Measurements from ENCODE around the gene NFKB2.

NFKB2 gene

DNA sequence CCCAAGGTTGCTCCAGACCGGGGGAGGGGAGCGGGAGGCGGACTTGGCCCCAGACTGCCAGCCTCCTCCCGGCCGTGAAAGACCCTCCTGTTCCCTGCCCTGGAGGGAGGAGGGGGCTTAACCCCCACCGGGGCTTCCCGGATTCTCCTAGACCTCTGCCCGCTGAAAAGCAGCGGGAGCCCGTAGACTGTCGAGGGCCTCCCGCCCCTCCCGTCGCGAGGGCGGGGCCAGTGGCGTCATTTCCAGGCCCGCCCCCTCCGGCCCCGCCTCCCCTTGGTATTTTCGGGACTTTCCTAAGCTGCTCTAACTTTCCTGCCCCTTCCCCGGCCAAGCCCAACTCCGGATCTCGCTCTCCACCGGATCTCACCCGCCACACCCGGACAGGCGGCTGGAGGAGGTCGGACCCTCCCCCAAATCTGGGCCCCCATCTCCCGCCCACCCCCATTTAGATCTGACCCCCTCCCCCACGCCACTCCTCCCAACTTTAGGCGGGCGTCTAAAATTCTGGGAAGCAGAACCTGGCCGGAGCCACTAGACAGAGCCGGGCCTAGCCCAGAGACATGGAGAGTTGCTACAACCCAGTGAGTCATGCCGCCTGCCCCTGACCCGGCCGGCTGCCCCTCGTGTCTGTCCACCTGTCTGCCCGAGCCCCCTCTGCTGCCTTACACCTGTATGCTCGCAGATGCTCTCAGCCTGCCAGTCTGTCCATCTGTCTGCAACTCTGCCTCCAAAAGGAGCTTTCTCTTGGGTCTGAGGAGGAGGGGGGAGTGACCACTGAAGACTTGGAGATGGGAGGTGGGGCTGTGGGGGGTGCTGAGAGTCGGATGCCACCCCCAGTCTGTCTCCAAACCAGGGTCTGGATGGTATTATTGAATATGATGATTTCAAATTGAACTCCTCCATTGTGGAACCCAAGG lies at the start of gene NFKB2:
TSS of gene NFKB2 (plus strand) at position 306 of the 917 bp plus-strand sequence. CDS start at position 561, 255 bp downstream.
- peak; percentile 96 for DNase-seq

DNA sequence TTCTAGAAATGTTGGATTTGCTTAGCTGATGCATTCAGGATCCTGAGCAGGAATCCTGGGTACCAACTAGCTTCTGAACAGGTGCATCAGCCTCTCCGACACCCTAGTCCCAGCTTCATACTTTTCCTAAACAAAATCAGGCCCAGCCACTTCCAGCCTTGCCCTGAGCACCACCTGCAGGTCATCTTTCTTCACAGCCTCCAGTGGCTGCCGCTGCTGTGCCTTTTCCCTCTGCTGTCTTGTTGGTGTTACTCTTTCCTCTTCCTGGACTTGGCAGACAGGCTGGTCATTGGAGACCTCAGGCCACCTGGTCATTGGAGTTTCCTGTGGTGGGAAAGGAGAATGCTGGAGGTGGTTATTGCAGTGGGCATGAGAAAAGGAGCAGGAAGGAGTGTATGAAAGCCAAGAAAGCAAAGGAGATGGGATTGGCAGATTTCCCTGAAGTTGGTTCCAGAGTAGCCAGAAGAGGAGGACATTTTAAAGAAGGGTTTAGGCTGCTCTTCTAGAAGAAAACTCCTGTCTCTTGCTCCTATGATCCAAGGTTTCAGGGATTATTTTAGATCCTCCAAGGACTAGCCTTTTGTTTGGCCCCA lies 48.2 kb upstream of the NFKB2 start:
- DNase-seq, result no peak

DNA sequence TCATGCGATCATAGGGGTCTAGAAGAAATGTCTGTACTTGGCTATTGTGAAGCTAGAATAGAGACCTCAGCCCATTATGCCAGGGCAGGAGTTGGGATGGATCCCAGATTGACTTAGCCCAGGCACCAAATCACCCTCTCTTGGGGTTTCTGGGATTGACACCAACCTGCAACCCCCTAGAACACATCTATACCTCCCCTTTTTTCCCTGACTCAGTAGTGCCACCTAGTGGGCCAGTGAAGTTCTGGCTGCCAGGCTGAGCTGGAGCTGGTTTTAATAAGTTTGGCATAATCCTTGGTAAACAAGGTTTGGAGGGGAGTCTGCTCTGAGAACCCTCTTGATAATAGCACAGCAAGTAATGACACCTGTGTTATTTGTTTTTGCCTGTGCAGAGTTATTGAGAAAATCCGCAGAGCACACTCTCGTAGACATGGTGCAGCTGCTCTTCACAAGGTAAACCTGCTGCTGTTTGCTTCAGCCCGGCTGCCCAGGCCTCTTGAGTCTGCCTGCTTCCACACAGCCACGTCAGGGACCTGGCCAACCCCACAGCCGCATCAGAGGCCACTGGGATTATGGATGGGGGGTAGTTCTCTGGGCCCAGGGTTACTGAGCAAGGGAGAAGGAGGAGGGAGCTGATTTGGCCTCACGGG lies 43.3 kb upstream of the NFKB2 start:
- DNase-seq, result peak; percentile 75

DNA sequence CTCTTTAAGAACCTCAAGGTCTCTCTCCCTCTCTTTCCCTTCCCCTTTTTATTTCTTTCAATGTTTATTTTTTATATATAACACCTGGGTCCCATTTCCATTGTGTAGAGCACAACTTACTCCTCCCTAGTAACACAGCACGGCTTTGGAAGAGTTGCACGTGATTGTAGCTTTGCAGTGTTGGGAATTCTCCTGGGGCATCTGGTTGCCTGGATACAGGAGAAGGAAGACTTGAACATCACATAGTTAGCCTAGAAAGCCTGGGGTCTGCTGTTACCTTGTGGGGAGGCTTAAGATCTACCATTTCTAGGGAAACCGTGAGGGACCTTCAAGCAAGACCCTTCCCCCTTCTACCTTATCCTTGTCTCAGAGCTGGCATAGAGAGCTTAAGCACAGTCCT lies 41.1 kb upstream of the NFKB2 start:
- DNase-seq, result no peak

DNA sequence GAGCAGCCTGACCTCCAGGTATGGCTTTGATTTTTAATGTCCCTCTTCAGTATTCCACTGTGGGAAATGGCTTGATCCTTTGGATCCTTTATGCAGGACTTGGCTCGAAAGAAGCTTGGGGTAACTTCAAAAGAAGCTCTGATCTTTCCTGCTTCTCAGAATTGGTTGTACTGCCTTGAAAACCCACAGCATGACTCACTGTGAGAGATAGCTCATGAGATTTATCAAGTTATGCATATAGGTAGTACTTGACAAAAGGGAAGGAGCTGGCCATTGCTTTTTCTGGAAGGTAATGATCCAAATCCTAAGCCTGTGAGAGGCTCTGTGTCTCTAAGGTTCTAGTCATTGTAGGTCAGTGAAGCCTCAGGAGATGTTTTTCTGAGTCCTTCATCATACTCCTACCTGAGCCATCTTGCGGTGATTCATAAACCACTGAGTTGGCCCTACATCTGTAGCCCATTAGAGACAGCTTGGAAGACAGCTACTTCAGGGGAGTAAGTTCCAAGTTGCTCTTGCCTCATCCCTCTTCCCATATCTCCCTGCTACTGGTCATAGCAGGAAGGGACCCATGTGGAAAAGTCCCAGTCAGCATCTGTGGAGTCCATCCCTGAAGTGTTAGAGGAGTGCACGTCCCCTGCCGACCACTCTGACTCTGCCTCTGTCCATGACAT lies 36.7 kb upstream of the NFKB2 start:
- DNase-seq, result no peak

DNA sequence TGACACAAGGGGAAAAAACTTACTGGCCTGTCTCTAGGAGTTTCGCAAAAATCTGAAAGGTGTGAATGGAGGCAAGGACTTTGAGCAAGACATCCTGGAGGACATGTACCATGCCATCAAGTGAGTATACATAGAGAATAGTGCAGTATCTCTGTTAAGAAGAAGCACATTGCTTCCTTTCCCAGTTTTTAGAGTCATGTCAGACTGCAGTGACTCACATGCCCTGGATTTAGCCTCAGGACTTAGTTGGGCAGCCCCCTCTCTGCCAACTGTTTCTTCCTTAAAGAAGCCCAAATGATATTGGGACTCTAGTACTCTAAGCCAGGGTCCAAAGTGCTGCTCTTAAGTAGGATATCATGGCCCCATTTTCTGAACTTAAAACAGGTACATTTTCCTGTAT lies 28.1 kb upstream of the NFKB2 start:
- DNase-seq, result no peak

DNA sequence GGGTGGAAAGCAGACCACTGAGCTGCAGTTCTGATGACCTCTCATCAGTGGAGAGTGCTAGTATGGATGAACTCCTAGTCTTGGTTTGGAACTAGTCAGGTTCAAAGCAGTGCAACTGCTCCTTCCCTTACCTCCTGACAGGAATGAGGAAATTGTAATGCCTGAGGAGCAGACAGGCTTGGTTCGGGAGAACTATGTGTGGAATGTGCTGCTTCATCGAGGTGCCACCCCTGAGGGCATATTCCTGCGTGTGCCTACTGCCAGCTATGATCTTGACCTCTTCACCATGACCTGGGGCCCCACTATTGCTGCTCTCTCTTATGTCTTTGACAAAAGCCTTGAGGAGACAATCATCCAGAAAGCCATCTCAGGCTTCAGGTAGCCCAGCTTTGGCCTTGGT lies 27.4 kb upstream of the NFKB2 start:
- DNase-seq, result no peak

DNA sequence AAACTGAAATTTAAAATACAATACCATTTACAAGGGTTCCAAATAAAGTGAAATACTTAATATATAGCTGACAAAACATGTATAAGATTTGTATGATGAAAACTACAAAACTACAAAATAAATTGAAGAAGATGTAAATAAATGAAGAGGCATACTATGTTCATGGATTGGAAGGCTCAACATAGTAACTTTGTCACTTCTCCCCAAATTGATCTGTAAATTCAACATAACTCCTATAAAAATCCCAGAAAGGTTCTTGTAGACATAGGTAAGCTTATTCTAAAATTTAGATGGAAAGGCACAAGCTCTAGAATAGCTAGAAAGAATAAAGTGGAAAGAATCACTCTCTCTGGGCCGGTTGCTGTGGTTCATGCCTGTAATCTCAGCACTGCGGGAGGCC lies 24.2 kb upstream of the NFKB2 start:
- DNase-seq, result no peak

DNA sequence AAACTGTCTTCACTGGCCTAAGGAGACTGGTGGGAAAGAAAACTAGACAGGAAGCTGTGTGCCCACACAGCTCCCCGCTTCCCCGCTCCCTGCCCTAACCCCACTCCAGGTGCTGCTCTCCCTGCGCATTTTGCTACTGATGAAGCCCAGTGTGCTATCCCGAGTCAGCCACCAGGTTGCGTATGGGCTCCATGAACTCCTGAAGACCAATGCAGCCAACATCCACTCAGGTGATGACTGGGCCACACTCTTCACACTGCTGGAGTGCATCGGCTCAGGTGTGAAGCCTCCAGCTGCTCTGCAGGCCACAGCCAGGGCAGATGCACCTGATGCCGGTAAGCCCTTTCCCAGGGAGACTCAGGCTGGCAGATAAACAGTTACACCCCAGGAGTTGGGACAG lies 20.3 kb upstream of the NFKB2 start:
- peak; percentile 23 for DNase-seq

DNA sequence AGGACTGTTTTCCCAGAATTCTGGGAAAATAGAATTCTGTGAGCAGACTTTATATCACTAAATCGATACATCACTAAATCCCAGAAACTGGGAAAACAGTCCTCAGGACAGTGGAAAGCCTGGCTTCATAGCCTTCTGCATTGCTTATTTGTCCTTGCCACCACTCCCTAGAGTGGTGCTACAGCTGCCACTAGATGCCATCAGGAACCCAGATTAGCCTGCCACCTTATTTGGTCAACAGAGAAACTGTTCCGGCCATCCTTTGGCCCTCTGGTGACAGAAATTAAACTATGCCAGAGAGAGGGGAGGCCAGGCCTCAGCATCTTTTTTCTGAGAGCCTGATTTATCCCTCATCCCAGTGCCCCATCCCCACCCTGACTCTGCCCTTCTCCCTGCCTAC lies 19.6 kb upstream of the NFKB2 start:
- no peak for DNase-seq

DNA sequence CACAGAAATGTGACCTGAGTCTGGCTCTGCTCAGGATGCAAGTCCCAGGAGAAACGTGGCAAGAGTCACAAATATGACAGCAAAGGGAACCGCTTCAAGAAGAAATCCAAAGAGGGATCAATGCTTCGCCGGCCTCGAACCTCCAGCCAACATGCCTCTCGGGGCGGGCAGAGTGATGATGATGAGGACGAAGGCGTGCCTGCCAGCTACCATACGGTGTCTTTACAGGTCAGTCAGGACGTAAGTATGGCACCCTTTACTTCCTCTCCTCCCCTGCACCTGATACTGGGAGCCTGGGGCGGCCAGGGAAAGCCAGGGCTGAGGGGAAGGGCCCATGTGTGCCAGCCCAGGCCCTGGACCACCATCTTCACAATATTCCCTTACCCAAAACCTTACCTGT lies 18.6 kb upstream of the NFKB2 start:
- DNase-seq, result no peak

DNA sequence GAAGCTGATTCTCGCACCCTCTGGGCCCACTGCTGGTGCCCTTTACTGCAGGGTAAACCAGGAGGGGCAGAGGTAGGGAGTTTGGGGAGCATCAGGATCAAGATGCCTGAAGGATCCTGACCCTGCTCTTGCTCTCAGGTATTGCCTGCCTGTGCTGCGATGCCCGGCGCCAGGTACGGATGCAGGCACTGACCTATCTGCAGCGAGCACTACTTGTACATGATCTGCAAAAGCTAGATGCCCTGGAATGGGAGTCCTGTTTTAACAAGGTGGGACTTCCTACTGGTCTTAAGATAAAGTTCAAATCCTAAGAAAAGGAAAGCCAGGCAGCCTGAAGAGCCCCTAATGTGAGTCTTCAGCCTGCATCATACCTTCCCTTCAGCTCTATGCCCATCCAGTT lies 16.1 kb upstream of the NFKB2 start:
- DNase-seq, result no peak

DNA sequence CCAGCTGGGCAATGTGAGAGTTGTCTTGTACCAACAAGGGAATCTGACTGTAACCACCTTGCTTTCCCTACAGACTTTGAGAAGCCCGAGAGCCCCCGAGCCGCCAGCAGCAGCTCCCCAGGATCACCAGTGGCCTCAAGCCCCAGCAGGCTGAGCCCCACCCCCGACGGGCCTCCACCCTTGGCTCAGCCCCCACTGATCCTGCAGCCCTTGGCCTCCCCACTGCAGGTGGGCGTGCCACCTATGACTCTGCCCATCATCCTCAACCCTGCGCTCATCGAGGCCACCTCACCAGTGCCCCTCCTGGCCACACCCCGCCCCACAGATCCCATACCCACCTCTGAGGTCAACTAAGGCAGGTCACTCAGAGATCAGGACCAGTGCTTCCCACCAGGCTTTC lies 13.5 kb upstream of the NFKB2 start:
- DNase-seq, result no peak

DNA sequence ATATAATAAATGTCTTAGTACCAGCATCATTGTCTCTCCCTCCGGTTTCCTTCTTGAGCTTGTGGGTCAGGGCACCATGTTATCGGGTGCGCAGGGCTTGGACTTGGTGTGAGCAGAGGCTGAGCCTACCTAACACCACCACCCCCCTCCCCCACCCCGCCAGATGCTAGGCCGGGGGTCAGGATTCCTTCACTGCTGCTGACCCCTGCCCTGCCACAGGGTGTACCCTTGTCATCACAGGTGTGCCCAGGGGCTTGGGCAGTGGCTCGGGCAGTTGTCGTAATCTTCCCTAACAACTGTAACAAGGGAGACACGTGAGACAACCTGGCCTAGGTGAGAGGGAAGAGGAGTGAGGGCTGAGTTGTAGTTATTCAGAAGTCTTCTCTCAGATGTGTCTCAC lies 12.6 kb upstream of the NFKB2 start:
- no peak for DNase-seq

DNA sequence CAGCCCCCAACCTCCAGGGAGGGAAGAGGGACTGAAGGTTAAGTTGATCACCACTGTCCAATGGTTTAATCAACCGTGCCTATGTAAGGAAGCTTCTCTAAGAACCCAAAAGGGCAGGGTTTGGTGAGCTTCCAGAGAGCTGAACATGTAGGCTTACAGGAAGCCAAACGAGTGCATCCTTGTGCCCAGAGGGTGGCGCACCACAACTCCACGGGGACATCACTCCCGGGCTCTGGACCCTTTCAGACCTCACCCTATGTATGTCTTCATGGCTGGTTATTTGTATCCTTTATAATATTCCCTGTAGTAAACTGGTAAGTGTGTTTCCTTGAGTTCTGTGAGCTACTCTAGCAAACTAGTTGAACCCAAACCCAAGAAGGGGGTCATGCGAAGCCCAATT lies 11.5 kb upstream of the NFKB2 start:
- DNase-seq, result peak; percentile 23

DNA sequence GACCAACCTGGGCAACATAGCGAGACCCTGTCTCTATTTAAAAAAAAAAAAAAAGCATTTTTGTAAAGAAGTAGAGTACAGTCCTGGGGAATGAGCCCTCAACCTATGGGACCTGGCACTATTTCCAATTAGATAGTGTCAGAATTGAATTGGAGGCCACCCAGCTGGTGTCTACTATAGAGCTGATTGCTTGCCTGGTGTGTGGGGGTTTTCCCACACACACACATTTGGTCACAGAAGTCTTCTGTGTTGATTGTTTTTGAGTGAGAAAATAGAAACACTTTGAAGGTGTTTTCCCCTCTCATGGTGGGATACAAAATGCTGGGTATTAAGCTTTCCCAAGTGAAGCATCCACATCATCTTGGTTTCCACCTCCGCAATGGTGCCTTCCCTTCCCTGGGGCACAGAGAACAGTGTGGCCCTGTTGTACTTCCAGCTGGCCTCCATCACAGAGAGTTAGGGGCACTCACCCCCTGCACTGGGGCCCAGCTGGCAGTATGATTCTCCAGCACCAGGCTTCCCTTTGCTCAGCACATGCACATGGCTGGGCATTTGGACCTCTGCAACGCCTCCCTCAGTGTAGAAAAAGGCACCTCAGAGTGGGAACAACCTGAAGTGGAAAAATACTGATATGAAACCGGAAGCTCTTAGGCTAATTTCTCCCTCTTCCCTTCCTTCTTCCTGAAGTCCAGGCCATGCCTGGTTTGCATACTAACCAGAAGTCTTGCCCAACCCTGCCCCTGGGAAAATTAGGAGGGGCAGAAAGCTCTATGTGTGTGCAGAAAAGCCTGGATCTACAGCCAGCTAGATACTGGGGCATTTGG lies 10.7 kb upstream of the NFKB2 start:
- DNase-seq, result no peak

DNA sequence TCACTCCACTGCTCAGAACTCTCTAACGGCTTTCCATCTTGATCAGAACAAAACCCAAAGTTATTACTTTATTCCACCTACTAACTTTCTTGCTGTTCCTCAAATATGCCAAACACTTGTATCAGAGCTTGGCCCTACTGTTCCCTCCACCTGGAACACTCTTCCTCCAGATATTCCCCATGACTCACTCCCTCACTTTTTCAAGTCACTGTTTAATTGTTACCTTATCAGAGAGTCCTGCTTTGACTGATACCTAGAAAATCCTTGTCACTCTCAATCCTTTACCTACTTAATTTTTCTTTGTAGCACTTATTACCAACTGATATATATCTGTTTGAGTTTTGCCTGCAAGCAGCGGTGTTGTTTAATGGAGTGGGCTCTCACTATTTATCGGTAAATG lies 5.6 kb upstream of the NFKB2 start:
- DNase-seq, result no peak

DNA sequence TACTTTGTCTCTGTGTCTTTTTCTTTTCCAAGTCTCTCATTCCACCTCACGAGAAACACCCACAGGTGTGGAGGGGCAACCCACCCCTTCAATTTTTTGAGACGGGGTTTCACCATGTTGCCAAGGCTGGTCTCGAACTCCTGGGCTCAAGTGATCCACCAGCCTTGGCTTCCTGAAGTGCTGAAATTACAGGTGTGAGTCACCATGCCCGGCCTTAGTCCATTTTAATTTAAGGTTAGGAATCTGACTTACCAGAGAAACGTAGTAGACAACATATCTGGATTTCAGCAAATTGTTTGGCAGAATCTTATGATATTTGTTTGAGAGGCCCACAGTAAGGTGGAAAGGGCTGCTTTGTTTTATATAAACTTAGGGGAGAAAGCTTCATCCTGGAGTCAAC lies 3.2 kb upstream of the NFKB2 start:
- DNase-seq, result no peak

DNA sequence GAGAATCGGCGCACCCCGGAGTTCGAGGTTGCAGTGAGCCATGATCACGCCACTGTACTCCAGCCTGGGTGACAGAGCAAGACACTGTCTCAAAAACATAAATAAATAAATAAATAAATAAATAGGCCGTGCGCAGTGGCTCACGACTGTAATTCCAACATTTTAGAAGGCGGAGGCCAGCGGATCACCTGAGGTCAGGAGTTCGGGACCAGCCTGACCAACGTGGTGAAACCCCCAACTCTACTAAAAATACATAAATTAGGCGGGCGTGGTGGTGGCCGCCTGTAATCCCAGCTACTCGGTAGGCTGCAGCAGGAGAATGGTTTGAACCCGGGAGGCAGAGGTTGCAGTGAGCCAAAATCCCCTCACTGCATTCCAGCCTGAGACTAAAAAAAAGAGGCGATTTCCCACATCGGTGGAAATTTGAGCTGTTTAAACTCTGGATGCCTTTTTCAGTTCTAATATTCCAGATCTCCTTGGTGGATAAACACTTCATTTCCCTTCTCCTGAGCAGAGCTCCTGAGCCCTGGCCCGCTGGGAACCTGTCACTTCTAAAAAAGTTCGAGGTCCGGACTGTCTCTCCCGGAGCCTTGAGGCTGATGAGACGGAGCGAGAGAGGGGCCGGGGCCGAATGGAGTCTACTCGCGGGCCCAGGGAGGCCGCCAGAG lies 2.0 kb upstream of the NFKB2 start:
- DNase-seq, result no peak

DNA sequence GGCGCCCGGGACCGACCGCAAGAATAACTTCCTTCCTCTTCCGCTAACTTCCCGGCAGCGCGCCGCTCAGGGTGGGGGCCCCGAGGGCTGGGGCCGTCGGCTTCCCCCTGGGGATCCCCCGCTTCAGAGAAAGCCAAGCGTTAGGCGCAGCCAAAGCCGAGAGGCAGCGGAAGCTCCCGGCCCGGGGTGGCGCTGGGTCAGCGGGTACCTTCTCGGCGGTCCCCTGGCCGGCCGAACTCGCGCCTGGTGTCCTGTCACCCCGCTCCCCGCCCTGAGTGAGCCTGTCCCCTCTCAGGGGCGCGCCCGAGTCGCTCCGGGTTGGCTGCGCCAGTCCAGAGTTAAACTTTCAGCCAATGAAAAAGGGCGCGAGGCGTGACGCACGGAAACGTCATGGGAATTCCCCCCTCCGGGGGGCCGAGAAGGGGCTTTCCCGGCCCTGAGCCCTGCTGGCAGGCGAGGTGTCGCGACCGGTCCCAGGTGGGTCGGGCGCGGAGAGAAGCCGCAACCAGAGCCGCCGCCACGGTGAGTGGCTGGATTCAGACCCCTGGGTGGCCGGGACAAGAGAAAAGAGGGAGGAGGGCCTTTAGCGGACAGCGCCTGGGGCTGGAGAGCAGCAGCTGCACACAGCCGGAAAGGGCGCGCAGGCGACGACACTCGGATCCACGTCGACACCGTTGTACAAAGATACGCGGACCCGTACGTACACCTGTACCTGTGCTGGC lies 1.3 kb upstream of the NFKB2 start:
- peak; percentile 99 for DNase-seq

DNA sequence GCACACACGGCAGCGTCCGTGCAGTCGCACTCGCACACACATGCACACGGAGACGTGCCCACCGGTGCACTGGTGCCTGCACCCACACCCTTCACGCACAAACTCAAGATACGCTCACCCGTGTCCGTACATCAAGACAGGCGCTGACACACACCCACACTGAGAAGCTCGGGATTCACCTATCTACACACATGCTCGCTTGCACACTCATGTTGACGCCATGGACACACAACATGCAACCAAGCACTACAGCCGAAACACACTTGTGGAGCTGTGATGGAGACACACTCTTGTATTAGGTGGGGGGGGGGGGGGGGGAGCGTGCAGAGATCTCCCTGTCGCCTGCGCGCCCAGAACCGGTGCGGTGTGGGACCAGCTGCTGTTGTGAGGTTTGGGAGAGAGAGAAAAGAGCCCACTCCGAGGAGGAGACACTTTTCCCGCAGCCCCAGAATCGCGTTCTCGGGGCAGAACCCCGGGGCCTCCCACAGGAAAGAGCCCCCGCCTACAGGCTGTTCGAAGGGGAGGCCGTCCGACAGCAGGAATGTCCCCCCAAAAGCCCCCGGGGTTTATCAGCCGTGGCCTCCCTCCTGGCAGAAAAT lies 605 bp upstream of the NFKB2 start:
- DNase-seq, result no peak
